Stimulated activated CD8-positive, alpha-beta memory T cell treated with anti-CD3 and anti-CD28 coated beads, Interleukin-4, amount 100 ng/mL, for 4 hours (primary cell): ENCODE measurements around the gene FAM135A.
"Not testable (repeated sequence)": the region's sequence is repeated elsewhere in the genome, so short reads cannot be mapped to it uniquely, and the experiment has no call there.

Experiments
- DNase-seq, 2 donors: peaks; one replicate each; pipeline ENCODE4 v3.0.0-alpha.2; 2020; ENCODE audit warnings: low read depth in 2 of 2, low spot score in 1 of 2

Gene FAM135A

GRCh38 chr6:70609181-70609580 lies 195.9 kb downstream of the FAM135A start:
- not testable (repeated sequence) for DNase-seq
